ENCODE results near the gene ALKBH5. TPM values are rescaled to one million over a fixed set of nuclear protein-coding genes. Genes with fewer than 3 reads are reported as not detected.

ALKBH5 gene
- polyA plus RNA-seq, 3 donors = 50.4 to 79.1 (median 78.9) TPM

GRCh38 chr17:18140648-18141047, 43.0 kb upstream of the ALKBH5 start:
- no peaks in the 10 kb centered on the region for H3K27me3 ChIP-seq (ENCODE audit: control insufficient read depth in 2 of 2, insufficient read depth in 2 of 2, low read length in 2 of 2)
- no peak overlapping the region for H3K27ac ChIP-seq (ENCODE audit: low read depth in 1 of 2, low read length in 2 of 2)
- H3K36me3 Mint-ChIP-seq = no peaks in the 10 kb centered on the region
- peaks cover 2% of the 10 kb centered on the region for H3K4me1 Mint-ChIP-seq
- peaks cover 3 to 17% (median 8%) of the 10 kb centered on the region in 3 donors for H3K27me3 Mint-ChIP-seq (ENCODE audit: low read depth in 3 of 3)
- H3K9me3 ChIP-seq (replicated peaks in 1 of 2; ENCODE audit: control insufficient read depth in 1 of 2, insufficient read depth in 1 of 2, low read length in 2 of 2) = no peaks in the 10 kb centered on the region
- H3K4me3 ChIP-seq (replicated peaks in 1 of 3; ENCODE audit: low read depth in 2 of 3, low read length in 3 of 3) = no peak overlapping the region
- intact Hi-C loops (cut with micrococcal nuclease) = no loop called here
- H3K9me3 Mint-ChIP-seq = peaks cover 0 to 2% (median 0%) of the 10 kb centered on the region in 7 donors
- H2AFZ ChIP-seq (ENCODE audit: insufficient read depth, low read depth, low read length, poor library complexity, severe bottlenecking) = no peak overlapping the region
- no peak overlapping the region for H3K4me2 ChIP-seq (replicated peaks; ENCODE audit: extremely low read depth, low read length, poor library complexity, severe bottlenecking)
- no peak overlapping the region for H3K27ac Mint-ChIP-seq
- TF ChIP-seq CTCF (IDR thresholded peaks at IDR 0.05) = no peak
- H4K20me1 ChIP-seq (ENCODE audit: insufficient read depth, low read length) = no peaks in the 10 kb centered on the region
- whole genome bisulfite sequencing (ENCODE audit: insufficient coverage) = 80% methylated on average over 1 of the region's 3 CpGs
- no peaks in the 10 kb centered on the region for H3K79me2 ChIP-seq (ENCODE audit: insufficient read depth, low read length)
- no peak overlapping the region for H3K9ac ChIP-seq (ENCODE audit: insufficient read depth, low read length, poor library complexity, severe bottlenecking)
- no peak overlapping the region for H3K4me3 Mint-ChIP-seq
- H3K36me3 ChIP-seq (replicated peaks in 1 of 2; ENCODE audit: control insufficient read depth in 1 of 2, insufficient read depth in 2 of 2, low read length in 2 of 2) = no peaks in the 10 kb centered on the region
- no peak for DNase-seq
- no peaks in the 10 kb centered on the region for H3K4me1 ChIP-seq (ENCODE audit: control insufficient read depth in 1 of 2, insufficient read depth in 2 of 2, low read length in 2 of 2)

GRCh38 chr17:18141210-18141803, 42.3 kb upstream of the ALKBH5 start:
- Histone ChIP-seq H3K27me3 (ENCODE audit: control insufficient read depth in 2 of 2, insufficient read depth in 2 of 2, low read length in 2 of 2) (no peaks in the 10 kb centered on the region), H3K9me3 (replicated peaks in 1 of 2; ENCODE audit: control insufficient read depth in 1 of 2, insufficient read depth in 1 of 2, low read length in 2 of 2) (no peaks in the 10 kb centered on the region), H3K4me2 (replicated peaks; ENCODE audit: extremely low read depth, low read length, poor library complexity, severe bottlenecking) (no peak overlapping the region), H4K20me1 (ENCODE audit: insufficient read depth, low read length) (no peaks in the 10 kb centered on the region), H3K36me3 (replicated peaks in 1 of 2; ENCODE audit: control insufficient read depth in 1 of 2, insufficient read depth in 2 of 2, low read length in 2 of 2) (no peaks in the 10 kb centered on the region), H3K79me2 (ENCODE audit: insufficient read depth, low read length) (no peaks in the 10 kb centered on the region), H3K27ac (ENCODE audit: low read depth in 1 of 2, low read length in 2 of 2) (no peak overlapping the region), H2AFZ (ENCODE audit: insufficient read depth, low read depth, low read length, poor library complexity, severe bottlenecking) (no peak overlapping the region), H3K4me1 (ENCODE audit: control insufficient read depth in 1 of 2, insufficient read depth in 2 of 2, low read length in 2 of 2) (no peaks in the 10 kb centered on the region), H3K4me3 (replicated peaks in 1 of 3; ENCODE audit: low read depth in 2 of 3, low read length in 3 of 3) (no peak overlapping the region), H3K9ac (ENCODE audit: insufficient read depth, low read length, poor library complexity, severe bottlenecking) (no peak overlapping the region)
- Mint-ChIP-seq H3K4me1 (peaks cover 2% of the 10 kb centered on the region), H3K27ac (no peak overlapping the region), H3K4me3 (no peak overlapping the region), H3K36me3 (no peaks in the 10 kb centered on the region), H3K9me3 (peaks cover 0 to 2% (median 0%) of the 10 kb centered on the region in 7 donors), H3K27me3 (ENCODE audit: low read depth in 3 of 3) (peaks cover 5 to 15% (median 8%) of the 10 kb centered on the region in 3 donors)
- intact Hi-C loops (cut with micrococcal nuclease) = no loop called here
- WGBS (ENCODE audit: insufficient coverage) = 21% methylated on average over 9 of the region's 9 CpGs
- DNase-seq = peak; percentile 37 to 77 (median 50)
- TF ChIP-seq CTCF (IDR thresholded peaks at IDR 0.05) = peak; percentile 68

Data from CD14-positive monocyte (primary cell).